Skeletal muscle satellite cell (primary cell): ENCODE data around the gene QSOX1.

Experiments used
- H3K27me3 ChIP-seq: 2 replicates; pipeline ENCODE4 v1.7.0; 2013; ENCODE audit warnings: low read length; ENCODE audit not compliant: control insufficient read depth, insufficient read depth
- H3K36me3 ChIP-seq: 2 replicates; pipeline ENCODE4 v1.7.0; 2013; ENCODE audit warnings: mild to moderate bottlenecking, control low read depth, low read length; ENCODE audit not compliant: insufficient read depth
- H3K4me1 ChIP-seq: 2 replicates; pipeline ENCODE4 v1.7.0; 2013; ENCODE audit warnings: low read length; ENCODE audit not compliant: control insufficient read depth, insufficient read depth
- H3K4me2 ChIP-seq: 2 replicates; pipeline ENCODE4 v1.7.0; 2013; ENCODE audit warnings: mild to moderate bottlenecking, low read length
- H3K4me3 ChIP-seq: 2 replicates; pipeline ENCODE4 v1.7.0; 2013; ENCODE audit warnings: low read length
- H3K9ac ChIP-seq: 2 replicates; pipeline ENCODE4 v1.7.0; 2013; ENCODE audit warnings: mild to moderate bottlenecking, low read depth, low read length, moderate library complexity
- H3K9me3 ChIP-seq: replicated peaks from 2 replicates; pipeline ENCODE4 v1.7.0; 2013; ENCODE audit warnings: mild to moderate bottlenecking, control low read depth, low read length

Gene QSOX1

GRCh38 chr1:180184041-180184440, 29.4 kb downstream of the QSOX1 start:
- H3K4me1 ChIP-seq = no peaks in the 10 kb centered on the region
- H3K9ac ChIP-seq = no peak overlapping the region
- no peaks in the 10 kb centered on the region for H3K27me3 ChIP-seq
- H3K9me3 ChIP-seq = no peaks in the 10 kb centered on the region
- H3K4me3 ChIP-seq = no peak overlapping the region
- no peak overlapping the region for H3K4me2 ChIP-seq
- peaks cover 78% of the 10 kb centered on the region for H3K36me3 ChIP-seq

GRCh38 chr1:180185281-180185680, 30.6 kb downstream of the QSOX1 start:
- Histone ChIP-seq H3K9ac (no peak overlapping the region), H3K27me3 (no peaks in the 10 kb centered on the region), H3K4me3 (no peak overlapping the region), H3K4me2 (no peak overlapping the region), H3K9me3 (no peaks in the 10 kb centered on the region), H3K36me3 (peaks cover 80% of the 10 kb centered on the region), H3K4me1 (no peaks in the 10 kb centered on the region)

GRCh38 chr1:180185971-180186645, 31.4 kb downstream of the QSOX1 start:
- Histone ChIP-seq H3K9ac (no peak overlapping the region), H3K9me3 (no peaks in the 10 kb centered on the region), H3K4me3 (no peak overlapping the region), H3K36me3 (peaks cover 88% of the 10 kb centered on the region), H3K27me3 (no peaks in the 10 kb centered on the region), H3K4me1 (no peaks in the 10 kb centered on the region), H3K4me2 (no peak overlapping the region)

- H3K4me1 ChIP-seq = no peaks in the 10 kb centered on the region
- no peak overlapping the region for H3K9ac ChIP-seq
- H3K36me3 ChIP-seq = peaks cover 88% of the 10 kb centered on the region
- H3K27me3 ChIP-seq = no peaks in the 10 kb centered on the region
- no peak overlapping the region for H3K4me3 ChIP-seq
- H3K9me3 ChIP-seq = no peaks in the 10 kb centered on the region
- no peak overlapping the region for H3K4me2 ChIP-seq
Observed at GRCh38 chr1:180186831-180187230, 32.2 kb downstream of the QSOX1 start.

- H3K36me3 ChIP-seq = peaks cover 88% of the 10 kb centered on the region
- H3K9me3 ChIP-seq = no peaks in the 10 kb centered on the region
- no peaks in the 10 kb centered on the region for H3K27me3 ChIP-seq
- H3K9ac ChIP-seq = no peak overlapping the region
- no peak overlapping the region for H3K4me3 ChIP-seq
- no peak overlapping the region for H3K4me2 ChIP-seq
- no peaks in the 10 kb centered on the region for H3K4me1 ChIP-seq
Observed at GRCh38 chr1:180187626-180188025, 33.0 kb downstream of the QSOX1 start.

- H3K4me2 ChIP-seq = no peak overlapping the region
- no peaks in the 10 kb centered on the region for H3K27me3 ChIP-seq
- H3K4me1 ChIP-seq = no peaks in the 10 kb centered on the region
- H3K36me3 ChIP-seq = peaks cover 87% of the 10 kb centered on the region
- no peak overlapping the region for H3K9ac ChIP-seq
- no peaks in the 10 kb centered on the region for H3K9me3 ChIP-seq
- H3K4me3 ChIP-seq = no peak overlapping the region
Observed at GRCh38 chr1:180188091-180188506, 33.4 kb downstream of the QSOX1 start.

- H3K4me3 ChIP-seq = no peak overlapping the region
- H3K9me3 ChIP-seq = no peaks in the 10 kb centered on the region
- H3K36me3 ChIP-seq = peaks cover 84% of the 10 kb centered on the region
- no peak overlapping the region for H3K4me2 ChIP-seq
- no peak overlapping the region for H3K9ac ChIP-seq
- H3K27me3 ChIP-seq = no peaks in the 10 kb centered on the region
- no peaks in the 10 kb centered on the region for H3K4me1 ChIP-seq
Observed at GRCh38 chr1:180188684-180189175, 34.1 kb downstream of the QSOX1 start.

- H3K9ac ChIP-seq = no peak overlapping the region
- no peak overlapping the region for H3K4me2 ChIP-seq
- H3K36me3 ChIP-seq = peaks cover 82% of the 10 kb centered on the region
- H3K4me1 ChIP-seq = no peaks in the 10 kb centered on the region
- H3K4me3 ChIP-seq = no peak overlapping the region
- no peaks in the 10 kb centered on the region for H3K9me3 ChIP-seq
- no peaks in the 10 kb centered on the region for H3K27me3 ChIP-seq
Observed at GRCh38 chr1:180190091-180190490, 35.4 kb downstream of the QSOX1 start.

GRCh38 chr1:180192172-180192571, 37.5 kb downstream of the QSOX1 start:
- no peaks in the 10 kb centered on the region for H3K9me3 ChIP-seq
- no peaks in the 10 kb centered on the region for H3K4me1 ChIP-seq
- no peak overlapping the region for H3K9ac ChIP-seq
- no peak overlapping the region for H3K4me3 ChIP-seq
- H3K36me3 ChIP-seq = peaks cover 74% of the 10 kb centered on the region
- H3K4me2 ChIP-seq = no peak overlapping the region
- no peaks in the 10 kb centered on the region for H3K27me3 ChIP-seq

GRCh38 chr1:180193141-180194047, 38.7 kb downstream of the QSOX1 start:
- no peak overlapping the region for H3K4me3 ChIP-seq
- H3K4me1 ChIP-seq = no peaks in the 10 kb centered on the region
- H3K36me3 ChIP-seq = peaks cover 77% of the 10 kb centered on the region
- H3K9ac ChIP-seq = no peak overlapping the region
- H3K27me3 ChIP-seq = no peaks in the 10 kb centered on the region
- H3K9me3 ChIP-seq = no peaks in the 10 kb centered on the region
- H3K4me2 ChIP-seq = no peak overlapping the region

- Histone ChIP-seq H3K9ac (no peak overlapping the region), H3K36me3 (peaks cover 77% of the 10 kb centered on the region), H3K4me3 (no peak overlapping the region), H3K4me2 (no peak overlapping the region), H3K9me3 (no peaks in the 10 kb centered on the region), H3K4me1 (no peaks in the 10 kb centered on the region), H3K27me3 (no peaks in the 10 kb centered on the region)
Observed at GRCh38 chr1:180194048-180194425, 39.4 kb downstream of the QSOX1 start.
